Fibroblast of villous mesenchyme (primary cell): ENCODE results near the gene MYO3A. TPM values are rescaled to one million over a fixed set of nuclear protein-coding genes. Genes with fewer than 3 reads are reported as not detected.
"Not testable (repeated sequence)": the region's sequence is repeated elsewhere in the genome, so short reads cannot be mapped to it uniquely, and the experiment has no call there.

Source experiments
- DNase-seq: peaks from one replicate; pipeline ENCODE4 v3.0.0-alpha.2; 2010; ENCODE audit warnings: low read depth
- H3K4me3 ChIP-seq: 2 replicates; pipeline ENCODE4 v1.5.1; 2011; ENCODE audit warnings: low read depth, mild to moderate bottlenecking, low read length
- CTCF ChIP-seq: IDR thresholded peaks from 2 replicates; pipeline ENCODE4 v1.5.1; 2012; ENCODE audit warnings: low read depth, mild to moderate bottlenecking, low read length; ENCODE audit not compliant: insufficient read depth
- total RNA-seq: library from RNA; depleted of rRNA; stranded (reverse); fragments of >200 nt; gene quantifications from 2 replicates; pipeline ENCODE4 v1.2.3, GENCODE V29; 2012

Gene MYO3A
- total RNA-seq, 1 donor, result not detected

DNA sequence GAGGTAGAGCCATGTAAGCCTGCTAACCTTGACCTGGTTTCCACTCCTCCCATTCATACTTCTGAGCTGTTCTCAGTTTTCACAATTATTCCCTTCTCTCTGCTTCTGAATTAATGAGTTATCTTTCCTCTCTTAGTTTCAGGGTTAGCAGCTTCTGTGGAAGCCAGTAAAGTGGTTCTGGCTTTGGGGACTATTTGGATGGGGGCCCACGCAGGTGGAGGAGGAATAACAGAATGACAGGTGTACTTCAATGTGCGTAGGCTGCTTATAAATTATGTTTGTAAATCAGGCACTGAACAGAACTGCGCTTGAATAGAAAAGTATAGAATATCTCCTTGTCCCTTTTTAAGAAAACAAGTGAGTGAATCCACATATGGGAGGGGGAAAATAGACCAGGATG is 153.6 kb downstream of the MYO3A start:
- TF ChIP-seq CTCF, result no peak
- DNase-seq, result no peak
- H3K4me3 ChIP-seq, result no peak overlapping the region

DNA sequence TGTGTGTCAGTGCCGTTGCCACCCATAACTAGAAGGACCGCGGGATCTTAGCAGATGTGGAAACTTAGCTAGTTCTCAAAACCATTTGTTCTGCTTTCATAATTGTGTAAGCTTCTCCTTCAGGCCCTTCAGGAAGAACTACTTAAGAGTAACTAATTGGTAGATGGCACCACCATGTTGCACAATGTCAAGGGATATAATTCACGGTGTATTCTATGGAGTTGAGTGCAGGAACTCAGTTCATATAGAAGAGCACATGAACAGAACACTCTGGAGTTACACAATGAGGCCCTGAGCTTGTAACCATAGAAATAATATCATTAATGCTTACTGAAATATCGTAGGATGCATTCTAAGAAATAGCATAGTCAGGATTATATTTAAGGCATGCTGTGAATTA is 156.0 kb downstream of the MYO3A start:
- no peak for DNase-seq
- TF ChIP-seq CTCF, result no peak
- no peak overlapping the region for H3K4me3 ChIP-seq

DNA sequence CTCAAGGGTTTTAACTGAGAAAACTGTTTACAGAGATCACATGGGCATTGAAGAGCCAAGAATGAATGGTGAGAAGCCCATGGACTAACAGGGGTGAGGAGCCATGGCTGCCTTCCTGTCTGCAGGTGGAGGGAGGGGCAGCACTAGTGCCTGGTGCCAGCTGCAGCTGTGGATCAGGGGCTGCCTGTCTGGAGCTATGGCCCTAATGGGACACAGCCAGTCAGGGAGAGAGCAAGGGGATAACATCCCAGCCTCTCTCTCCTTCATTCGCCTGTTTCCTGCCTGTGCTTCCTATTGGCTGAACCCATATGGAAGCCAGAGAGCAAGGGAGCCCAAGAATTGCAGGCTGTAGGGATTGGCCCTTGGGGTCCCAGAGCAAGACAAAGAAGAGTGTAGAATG is 156.7 kb downstream of the MYO3A start:
- H3K4me3 ChIP-seq, result no peak overlapping the region
- DNase-seq, result no peak
- no peak for TF ChIP-seq CTCF

DNA sequence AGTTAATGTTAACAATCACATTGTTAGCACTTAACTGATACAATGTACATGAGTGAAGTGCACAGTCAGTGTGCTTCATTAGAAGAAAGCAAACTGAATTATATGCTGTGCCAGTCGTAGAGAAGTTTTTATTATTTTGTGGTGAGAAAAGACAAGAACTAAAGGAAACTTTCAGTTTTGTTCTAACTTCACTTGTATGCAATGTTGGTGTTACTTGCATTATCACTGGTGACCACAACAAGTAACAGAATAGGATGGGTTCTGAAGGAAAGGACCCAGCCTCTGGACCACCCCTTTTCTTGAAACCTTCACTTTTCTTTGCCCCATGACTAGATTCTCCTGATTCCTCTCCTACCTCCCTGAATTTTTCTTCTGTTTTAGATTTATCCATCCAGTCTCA is 159.2 kb downstream of the MYO3A start:
- no peak overlapping the region for H3K4me3 ChIP-seq
- no peak for TF ChIP-seq CTCF
- no peak for DNase-seq

GRCh38 chr10:26095781-26096180 is 161.8 kb downstream of the MYO3A start:
- no peak for DNase-seq
- H3K4me3 ChIP-seq, result no peak overlapping the region
- TF ChIP-seq CTCF, result no peak

DNA sequence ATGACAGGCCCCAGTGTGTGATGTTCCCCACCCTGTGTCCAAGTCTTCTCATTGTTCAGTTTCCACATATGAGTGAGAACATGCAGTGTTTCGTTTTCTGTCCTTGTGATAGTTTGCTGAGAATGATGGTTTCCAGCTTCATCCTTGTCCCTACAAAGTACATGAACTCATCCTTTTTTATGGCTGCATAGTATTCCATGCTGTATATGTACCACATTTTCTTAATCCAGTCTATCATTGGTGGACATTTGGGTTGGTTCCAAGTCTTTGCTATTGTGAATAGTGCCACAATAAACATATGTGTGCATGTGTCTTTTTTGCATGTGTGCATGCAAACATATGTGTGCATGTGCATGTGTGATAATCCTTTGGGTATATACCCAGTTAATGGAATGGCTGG is 163.5 kb downstream of the MYO3A start:
- DNase-seq, H3K4me3 ChIP-seq: not testable (repeated sequence)

DNA sequence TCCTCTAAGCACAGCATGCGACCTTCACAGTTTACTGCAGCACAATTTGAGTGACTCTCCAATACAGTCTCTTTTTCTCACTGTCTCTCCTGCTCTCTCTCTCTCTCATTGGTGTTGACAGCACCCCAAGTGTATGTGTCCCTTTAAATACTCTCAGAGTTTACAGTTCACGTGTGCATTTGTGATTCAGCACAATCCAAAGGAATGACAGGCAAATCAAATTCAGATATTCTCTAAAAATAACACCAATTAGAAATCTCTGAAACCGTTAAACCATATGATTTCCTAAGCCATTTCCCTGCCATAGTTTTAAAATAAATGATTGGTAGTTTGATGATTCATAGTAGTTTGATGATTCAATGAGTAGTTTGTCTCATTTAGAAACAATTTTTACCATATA is 178.5 kb downstream of the MYO3A start:
- no peak for TF ChIP-seq CTCF
- DNase-seq, result no peak
- H3K4me3 ChIP-seq, result no peak overlapping the region
